H1 (cell line): ENCODE results near the gene SLC22A14.

Experiments used
- RFX5 ChIP-seq: IDR thresholded peaks from 2 replicates; pipeline ENCODE4 v1.6.1; 2011; ENCODE audit warnings: low read depth, low read length, improper control_type of control experiment, borderline replicate concordance
- TF ChIP-seq, protein P1 (sequence below), 3 experiments: IDR thresholded peaks; 1 replicate in 2 of 3; 2 replicates in 1 of 3; pipeline versions ENCODE4 v1.5.1 to v1.6.1; 2011; ENCODE audit warnings: low read length in 3 of 3, mild to moderate bottlenecking in 3 of 3, inconsistent platforms in 2 of 3, low read depth in 1 of 3, moderate library complexity in 1 of 3; ENCODE audit not compliant: insufficient read depth in 1 of 3; ENCODE audit errors: control extremely low read depth in 1 of 3
- TF ChIP-seq, protein P2 (sequence below): IDR thresholded peaks from 2 replicates; pipeline ENCODE4 v1.6.1; 2012; ENCODE audit warnings: inconsistent platforms

DNA sequence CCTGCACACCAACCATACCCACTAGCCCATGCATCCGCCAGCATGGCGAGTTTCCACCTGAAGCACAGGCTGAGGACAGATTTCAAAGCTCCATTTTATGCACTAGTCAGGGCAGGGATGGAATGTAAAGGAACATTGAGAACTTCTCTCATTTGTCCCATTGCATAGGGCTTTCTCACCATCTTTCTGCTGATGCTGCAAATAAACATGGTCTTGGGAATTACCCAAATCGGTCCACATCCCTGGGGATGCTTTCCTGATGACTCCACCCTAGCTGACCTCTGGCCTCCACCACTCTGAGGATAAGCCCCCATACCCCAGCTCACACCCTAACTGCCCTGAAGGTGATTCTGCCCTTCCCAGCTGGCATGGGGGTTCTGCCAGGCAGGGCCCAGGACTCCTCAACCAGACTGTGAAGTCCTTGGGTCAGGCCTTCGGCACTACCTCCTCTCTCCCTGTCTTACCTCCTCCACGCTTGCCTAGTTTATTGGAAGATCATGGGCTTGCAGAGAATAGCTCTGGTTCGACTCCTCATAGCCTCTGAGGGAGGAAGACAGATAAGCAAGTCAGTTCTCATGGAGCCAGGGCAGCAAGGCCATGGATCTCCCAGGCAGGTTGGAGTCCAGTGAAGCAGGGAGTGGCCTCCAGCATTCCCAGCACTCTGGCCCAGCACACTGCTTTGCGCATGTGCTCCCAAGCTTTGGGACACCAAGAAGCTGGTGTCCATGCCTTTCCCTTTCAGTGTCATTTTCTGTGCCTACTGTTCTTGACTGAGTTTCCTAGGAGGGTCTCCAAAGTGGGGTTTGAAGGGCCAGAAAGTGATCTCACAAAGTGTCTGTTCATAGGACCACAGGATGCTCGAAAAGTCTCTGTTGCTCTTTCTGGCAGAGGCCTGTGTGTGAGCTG, 36.9 kb downstream of the SLC22A14 start:
- TF ChIP-seq, protein P1, sequence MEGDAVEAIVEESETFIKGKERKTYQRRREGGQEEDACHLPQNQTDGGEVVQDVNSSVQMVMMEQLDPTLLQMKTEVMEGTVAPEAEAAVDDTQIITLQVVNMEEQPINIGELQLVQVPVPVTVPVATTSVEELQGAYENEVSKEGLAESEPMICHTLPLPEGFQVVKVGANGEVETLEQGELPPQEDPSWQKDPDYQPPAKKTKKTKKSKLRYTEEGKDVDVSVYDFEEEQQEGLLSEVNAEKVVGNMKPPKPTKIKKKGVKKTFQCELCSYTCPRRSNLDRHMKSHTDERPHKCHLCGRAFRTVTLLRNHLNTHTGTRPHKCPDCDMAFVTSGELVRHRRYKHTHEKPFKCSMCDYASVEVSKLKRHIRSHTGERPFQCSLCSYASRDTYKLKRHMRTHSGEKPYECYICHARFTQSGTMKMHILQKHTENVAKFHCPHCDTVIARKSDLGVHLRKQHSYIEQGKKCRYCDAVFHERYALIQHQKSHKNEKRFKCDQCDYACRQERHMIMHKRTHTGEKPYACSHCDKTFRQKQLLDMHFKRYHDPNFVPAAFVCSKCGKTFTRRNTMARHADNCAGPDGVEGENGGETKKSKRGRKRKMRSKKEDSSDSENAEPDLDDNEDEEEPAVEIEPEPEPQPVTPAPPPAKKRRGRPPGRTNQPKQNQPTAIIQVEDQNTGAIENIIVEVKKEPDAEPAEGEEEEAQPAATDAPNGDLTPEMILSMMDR (IDR thresholded peaks at IDR 0.05; ENCODE audit: control extremely low read depth in 1 of 3, insufficient read depth in 1 of 3, low read depth in 1 of 3, low read length in 3 of 3) = no peak
- TF ChIP-seq, protein P2, sequence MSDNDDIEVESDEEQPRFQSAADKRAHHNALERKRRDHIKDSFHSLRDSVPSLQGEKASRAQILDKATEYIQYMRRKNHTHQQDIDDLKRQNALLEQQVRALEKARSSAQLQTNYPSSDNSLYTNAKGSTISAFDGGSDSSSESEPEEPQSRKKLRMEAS = no peak
- TF ChIP-seq RFX5 = no peak
